Nucleus accumbens (tissue), 56 donors: ENCODE measurements around the gene C5AR1.
A peak's percentile ranks its signal among the peaks of the same experiment; 100 is the strongest.
"Not testable (repeated sequence)": the region's sequence is repeated elsewhere in the genome, so short reads cannot be mapped to it uniquely, and the experiment has no call there.

Experiments used
- DNase-seq, 56 donors: peaks; one replicate each; lab custom pipeline; 2025; lab: John Stamatoyannopoulos, UW

Gene C5AR1

DNA sequence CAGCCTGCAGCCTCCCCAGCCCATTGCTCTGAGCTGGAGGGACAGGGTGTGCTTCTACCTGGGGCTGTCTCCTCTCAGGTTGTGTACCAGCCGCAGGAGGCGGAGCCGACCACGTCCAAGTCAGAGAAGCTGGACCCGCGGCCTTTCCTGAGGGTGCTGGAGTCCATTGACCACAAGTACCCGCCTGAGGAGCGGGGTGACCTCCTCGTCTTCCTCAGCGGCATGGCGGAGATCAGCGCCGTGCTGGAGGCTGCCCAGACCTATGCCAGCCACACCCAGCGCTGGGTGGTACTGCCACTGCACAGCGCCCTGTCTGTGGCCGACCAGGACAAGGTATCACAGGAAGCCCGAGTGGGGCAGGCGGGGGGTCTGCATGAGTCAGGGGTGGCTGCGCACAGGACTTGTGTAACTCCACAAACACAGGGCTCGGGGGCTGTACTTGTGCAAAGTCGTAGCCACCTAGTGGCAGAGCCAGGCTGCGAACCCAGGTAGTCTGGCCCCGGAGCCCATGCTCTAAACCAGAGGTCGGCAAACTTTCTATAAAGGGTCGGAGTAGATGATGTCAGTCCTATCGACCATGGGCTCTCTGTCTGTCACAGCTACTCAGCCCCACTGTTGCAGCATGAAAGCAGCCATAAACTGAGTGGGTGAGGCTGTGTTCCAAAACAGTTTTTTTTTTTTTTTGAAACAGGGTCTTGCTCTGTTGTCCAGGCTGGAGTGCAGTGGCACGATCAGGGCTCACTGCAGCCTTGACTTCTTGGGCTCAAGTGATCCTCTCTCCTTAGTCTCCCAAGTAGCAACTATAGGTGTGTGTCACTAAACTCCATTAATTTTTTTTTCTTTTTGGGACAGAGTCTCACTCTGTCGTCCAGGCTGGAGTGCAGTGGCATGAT, 48.4 kb downstream of the C5AR1 start:
- no peak for DNase-seq

DNA sequence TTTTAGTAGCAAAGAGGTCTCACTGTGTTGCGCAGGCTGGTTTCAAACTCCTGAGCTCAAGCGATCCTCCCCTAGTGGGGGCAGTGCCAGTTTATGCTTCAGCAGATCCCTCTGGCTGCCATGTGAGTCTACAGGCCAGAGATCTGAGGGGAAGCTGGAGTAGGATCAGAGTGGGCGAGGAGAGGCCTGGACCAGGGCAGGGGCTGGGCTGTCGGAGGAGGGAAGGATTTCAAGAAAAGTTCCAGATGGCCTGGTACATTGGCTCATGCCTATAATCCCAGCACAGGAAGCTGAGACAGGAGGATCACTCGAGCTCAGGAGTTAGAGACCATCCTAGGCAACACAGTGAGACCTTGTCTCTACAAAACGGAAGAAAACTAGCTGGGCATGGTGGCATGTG, 49.3 kb downstream of the C5AR1 start:
- DNase-seq: no peak

GRCh38 chr19:47362321-47362720, 52.7 kb downstream of the C5AR1 start:
- no peak for DNase-seq

DNA sequence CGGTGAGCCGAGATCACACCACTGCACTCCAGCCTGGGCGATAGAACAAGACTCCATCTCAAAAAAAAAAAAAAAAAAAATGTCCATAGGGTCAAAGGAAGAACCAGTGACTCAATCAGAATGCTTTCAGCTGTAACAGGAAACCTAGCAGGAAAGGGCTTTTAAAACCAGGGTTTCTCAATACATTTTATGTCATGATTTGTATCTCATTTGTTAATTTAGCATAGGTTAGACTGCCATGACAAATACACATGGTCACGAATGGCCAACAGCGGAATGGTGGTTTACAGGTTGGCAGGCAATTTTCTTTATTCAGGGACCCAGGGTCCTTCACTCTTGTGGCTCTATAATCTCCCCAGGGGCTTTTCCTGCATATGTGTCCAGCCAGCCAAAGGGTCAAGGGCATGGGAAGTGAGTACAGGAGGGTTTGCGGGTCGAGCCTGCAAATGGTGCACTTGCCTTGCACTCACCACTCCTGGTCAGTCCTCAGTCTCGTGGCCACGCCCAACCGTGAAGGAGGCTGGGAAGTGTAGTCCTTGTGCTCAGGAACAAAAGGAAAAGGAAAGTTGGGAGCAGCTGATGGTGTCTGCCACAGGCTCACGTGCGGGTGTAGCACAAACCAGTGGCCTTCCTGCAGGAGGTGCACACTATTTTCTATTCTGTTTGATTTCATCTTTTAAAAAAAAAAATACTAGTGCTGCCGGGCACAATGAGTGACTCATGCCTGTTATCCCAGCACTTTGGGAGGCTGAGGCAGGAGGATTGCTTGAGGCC, 54.3 kb downstream of the C5AR1 start:
- no peak for DNase-seq

GRCh38 chr19:47365455-47365854, 55.8 kb downstream of the C5AR1 start:
- not testable (repeated sequence) for DNase-seq

DNA sequence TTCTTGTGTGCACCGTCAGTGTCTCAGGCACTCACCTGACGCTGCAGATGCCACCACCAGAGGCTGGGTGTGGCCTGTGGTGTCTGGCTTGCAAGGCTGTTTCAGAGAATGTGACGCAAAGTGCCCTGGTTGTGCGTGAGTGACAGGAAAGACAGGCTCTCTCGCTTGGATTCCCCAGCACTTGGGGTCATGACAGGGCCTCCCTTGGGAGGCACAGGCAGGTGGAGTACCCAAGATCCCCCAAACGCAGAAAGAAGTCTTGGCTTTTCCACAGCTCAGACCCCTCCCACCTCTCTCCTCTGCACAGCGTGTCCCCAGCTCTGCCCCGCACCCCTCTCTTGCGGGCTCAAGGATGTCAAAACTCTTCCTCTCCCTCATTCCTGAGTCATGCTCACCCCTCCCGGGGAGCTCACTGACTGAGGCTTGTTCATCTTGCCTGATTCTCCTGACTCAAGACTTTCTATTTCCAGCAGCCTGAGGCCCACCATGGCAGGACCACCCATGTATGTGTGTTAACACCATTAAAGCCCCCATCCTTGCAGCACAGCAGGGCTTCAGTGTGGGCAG, 60.5 kb downstream of the C5AR1 start:
- peak in 36 of 56 donors; percentile 2 to 76 (median 36) for DNase-seq

GRCh38 chr19:47371261-47371660, 61.6 kb downstream of the C5AR1 start:
- no peak for DNase-seq
